IPS-20b (cell line): ENCODE results near the gene ENOX2.

ENCODE experiments used
- H3K27ac ChIP-seq: one replicate; pipeline ENCODE4 v1.5.1; 2013; ENCODE audit warnings: low read length
- H3K27me3 ChIP-seq: 2 replicates; pipeline ENCODE4 v1.6.1; 2013; ENCODE audit warnings: mild to moderate bottlenecking, low read length, inconsistent platforms; ENCODE audit not compliant: insufficient read depth
- H3K36me3 ChIP-seq: 2 replicates; pipeline ENCODE4 v1.6.1; 2013; ENCODE audit warnings: low read depth, mild to moderate bottlenecking, inconsistent platforms, low read length, moderate library complexity; ENCODE audit not compliant: insufficient read depth
- H3K4me1 ChIP-seq: 2 replicates; pipeline ENCODE4 v1.6.1; 2013; ENCODE audit warnings: mild to moderate bottlenecking, control low read depth, inconsistent platforms, low read length, moderate library complexity; ENCODE audit not compliant: insufficient read depth
- H3K4me3 ChIP-seq: 2 replicates; pipeline ENCODE4 v1.5.1; 2013; ENCODE audit warnings: mild to moderate bottlenecking, low read length, inconsistent platforms
- H3K9ac ChIP-seq: 2 replicates; pipeline ENCODE4 v1.6.1; 2013; ENCODE audit warnings: low read depth, mild to moderate bottlenecking, inconsistent platforms, low read length, moderate library complexity
- H3K9me3 ChIP-seq: 2 replicates; pipeline ENCODE4 v1.6.1; 2013; ENCODE audit warnings: mild to moderate bottlenecking, low read depth, low read length, inconsistent platforms; ENCODE audit not compliant: insufficient read depth

Gene ENOX2

GRCh38 chrX:130645955-130646583 is 256.9 kb downstream of the ENOX2 start:
- Histone ChIP-seq H3K4me3 (no peak overlapping the region), H3K36me3 (no peaks in the 10 kb centered on the region), H3K27ac (no peak overlapping the region), H3K9me3 (no peaks in the 10 kb centered on the region), H3K27me3 (no peaks in the 10 kb centered on the region), H3K9ac (no peak overlapping the region), H3K4me1 (no peaks in the 10 kb centered on the region)

DNA sequence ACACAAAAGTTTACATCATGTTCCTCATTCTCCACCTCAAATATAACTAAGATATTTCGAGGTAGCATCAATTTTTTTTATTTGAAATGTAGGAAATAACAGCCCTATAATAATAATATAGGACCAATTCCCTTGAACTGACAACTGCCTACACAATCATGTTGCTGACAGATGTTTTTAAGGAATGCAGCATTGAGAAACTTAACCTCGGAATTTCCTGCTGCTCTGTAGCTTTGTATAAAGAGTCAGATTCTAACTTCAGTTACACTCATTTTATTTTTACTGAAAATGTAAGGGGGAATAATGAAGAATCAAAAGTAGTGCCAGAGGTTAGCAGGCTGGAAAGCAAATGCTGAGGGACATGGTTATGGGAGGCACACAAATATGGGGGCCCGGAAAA is 265.4 kb downstream of the ENOX2 start:
- H3K9ac ChIP-seq, result no peak overlapping the region
- no peaks in the 10 kb centered on the region for H3K36me3 ChIP-seq
- H3K4me1 ChIP-seq, result no peaks in the 10 kb centered on the region
- H3K4me3 ChIP-seq, result no peak overlapping the region
- no peaks in the 10 kb centered on the region for H3K9me3 ChIP-seq
- no peak overlapping the region for H3K27ac ChIP-seq
- H3K27me3 ChIP-seq, result no peaks in the 10 kb centered on the region

DNA sequence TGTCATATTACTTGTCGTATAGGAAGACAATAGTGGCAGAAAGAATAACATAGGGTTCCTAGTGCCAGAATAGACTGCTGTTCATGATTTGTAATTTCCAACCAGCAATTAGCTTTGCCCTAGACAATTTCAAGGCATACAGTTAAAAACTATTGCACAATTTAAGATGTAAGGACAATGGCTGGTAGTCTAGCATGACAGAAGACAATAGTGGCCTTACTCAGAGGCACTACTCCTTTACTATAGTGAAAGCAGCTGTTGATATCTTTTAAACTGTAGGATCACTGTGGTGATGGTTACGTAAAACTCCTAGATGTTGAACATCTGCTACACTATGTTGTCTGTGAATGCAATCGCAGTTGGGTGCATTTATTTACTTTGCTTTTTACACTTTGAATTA is 266.7 kb downstream of the ENOX2 start:
- Histone ChIP-seq H3K4me3 (no peak overlapping the region), H3K9ac (no peak overlapping the region), H3K27ac (no peak overlapping the region), H3K27me3 (no peaks in the 10 kb centered on the region), H3K4me1 (0 out of 2 replicates have a peak, but pooled peaks cover 6% of the 10 kb centered on the region), H3K36me3 (no peaks in the 10 kb centered on the region), H3K9me3 (no peaks in the 10 kb centered on the region)

DNA sequence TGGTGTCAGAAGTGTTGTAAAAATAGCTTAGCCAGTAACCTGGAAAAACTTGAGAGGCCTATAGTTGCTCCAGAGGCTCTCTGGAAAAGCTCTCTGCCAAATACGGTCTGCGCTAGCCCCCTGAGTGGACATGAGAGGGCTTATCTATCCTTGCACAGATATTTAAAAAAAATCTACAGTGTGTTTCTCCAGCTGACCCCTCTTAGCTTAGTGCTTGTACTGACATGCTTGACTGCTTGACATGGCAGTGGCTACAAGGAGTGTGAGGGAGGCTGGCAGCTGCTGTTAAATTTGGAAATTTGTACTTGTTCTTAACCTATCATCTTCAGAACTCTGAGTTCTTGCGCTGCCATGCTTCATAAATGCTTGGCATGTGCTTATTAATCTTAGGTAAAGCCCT is 272.0 kb downstream of the ENOX2 start:
- Histone ChIP-seq H3K9ac (no peak overlapping the region), H3K36me3 (no peaks in the 10 kb centered on the region), H3K27ac (no peak overlapping the region), H3K9me3 (no peaks in the 10 kb centered on the region), H3K4me3 (no peak overlapping the region), H3K4me1 (peaks cover 12% of the 10 kb centered on the region), H3K27me3 (no peaks in the 10 kb centered on the region)

GRCh38 chrX:130628516-130628915 is 274.5 kb downstream of the ENOX2 start:
- Histone ChIP-seq H3K27me3 (no peaks in the 10 kb centered on the region), H3K9ac (no peak overlapping the region), H3K4me1 (peaks cover 14% of the 10 kb centered on the region), H3K4me3 (no peak overlapping the region), H3K27ac (no peak overlapping the region), H3K36me3 (no peaks in the 10 kb centered on the region), H3K9me3 (no peaks in the 10 kb centered on the region)

DNA sequence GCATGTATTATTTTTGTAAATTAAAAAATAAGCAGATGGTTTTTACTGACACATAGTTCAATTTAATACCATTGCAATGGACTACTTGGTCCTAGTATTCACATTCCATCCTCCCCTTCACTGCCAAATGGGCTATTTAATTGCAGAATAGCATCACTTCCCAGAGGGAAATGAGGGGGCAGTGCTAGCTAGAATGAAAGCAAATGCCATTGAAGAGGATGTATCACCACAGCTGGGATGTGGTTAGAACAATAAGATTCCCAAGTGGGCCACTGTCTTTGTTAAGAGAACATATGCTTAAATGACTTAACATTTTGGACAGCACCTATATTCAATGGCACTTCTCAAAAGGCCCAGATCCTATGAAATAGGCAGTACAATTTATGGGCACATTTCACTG is 276.5 kb downstream of the ENOX2 start:
- Histone ChIP-seq H3K4me1 (peaks cover 9% of the 10 kb centered on the region), H3K27me3 (no peaks in the 10 kb centered on the region), H3K9me3 (no peaks in the 10 kb centered on the region), H3K9ac (no peak overlapping the region), H3K36me3 (no peaks in the 10 kb centered on the region), H3K27ac (no peak overlapping the region), H3K4me3 (no peak overlapping the region)

GRCh38 chrX:130625386-130625785 is 277.6 kb downstream of the ENOX2 start:
- peaks cover 8% of the 10 kb centered on the region for H3K4me1 ChIP-seq
- no peak overlapping the region for H3K4me3 ChIP-seq
- no peaks in the 10 kb centered on the region for H3K36me3 ChIP-seq
- H3K9ac ChIP-seq, result no peak overlapping the region
- H3K27me3 ChIP-seq, result no peaks in the 10 kb centered on the region
- H3K9me3 ChIP-seq, result no peaks in the 10 kb centered on the region
- no peak overlapping the region for H3K27ac ChIP-seq

GRCh38 chrX:130623518-130623917 is 279.5 kb downstream of the ENOX2 start:
- peaks cover 8% of the 10 kb centered on the region for H3K4me1 ChIP-seq
- no peaks in the 10 kb centered on the region for H3K27me3 ChIP-seq
- H3K27ac ChIP-seq, result no peak overlapping the region
- H3K9me3 ChIP-seq, result no peaks in the 10 kb centered on the region
- no peaks in the 10 kb centered on the region for H3K36me3 ChIP-seq
- no peak overlapping the region for H3K4me3 ChIP-seq
- no peak overlapping the region for H3K9ac ChIP-seq

- Histone ChIP-seq H3K27ac (no peak overlapping the region), H3K9me3 (no peaks in the 10 kb centered on the region), H3K27me3 (no peaks in the 10 kb centered on the region), H3K4me3 (no peak overlapping the region), H3K4me1 (no peaks in the 10 kb centered on the region), H3K9ac (no peak overlapping the region), H3K36me3 (no peaks in the 10 kb centered on the region)
Measured at GRCh38 chrX:130615941-130616340, 287.1 kb downstream of the ENOX2 start.

DNA sequence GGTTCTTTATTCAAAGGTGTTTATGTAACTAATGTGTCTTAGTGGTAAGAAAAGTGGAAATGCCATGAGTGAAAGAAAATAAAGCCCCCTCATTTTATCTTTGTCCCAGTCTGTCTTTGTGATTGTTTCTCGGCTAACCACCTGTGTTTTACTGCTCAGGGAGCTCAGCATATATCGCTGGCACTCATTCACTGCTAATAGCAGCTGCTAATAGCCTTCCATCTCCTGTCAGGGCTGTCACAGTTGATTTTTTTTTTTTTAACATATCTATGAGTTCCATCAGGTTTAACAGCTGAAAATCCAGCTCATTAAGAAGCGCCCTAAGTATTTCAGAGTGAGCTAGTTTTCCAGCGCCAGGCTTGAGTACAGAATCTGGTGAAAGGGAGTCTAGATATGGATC is 295.6 kb downstream of the ENOX2 start:
- Histone ChIP-seq H3K9ac (no peak overlapping the region), H3K36me3 (no peaks in the 10 kb centered on the region), H3K4me3 (no peak overlapping the region), H3K27me3 (no peaks in the 10 kb centered on the region), H3K9me3 (no peaks in the 10 kb centered on the region), H3K27ac (no peak overlapping the region), H3K4me1 (no peaks in the 10 kb centered on the region)

DNA sequence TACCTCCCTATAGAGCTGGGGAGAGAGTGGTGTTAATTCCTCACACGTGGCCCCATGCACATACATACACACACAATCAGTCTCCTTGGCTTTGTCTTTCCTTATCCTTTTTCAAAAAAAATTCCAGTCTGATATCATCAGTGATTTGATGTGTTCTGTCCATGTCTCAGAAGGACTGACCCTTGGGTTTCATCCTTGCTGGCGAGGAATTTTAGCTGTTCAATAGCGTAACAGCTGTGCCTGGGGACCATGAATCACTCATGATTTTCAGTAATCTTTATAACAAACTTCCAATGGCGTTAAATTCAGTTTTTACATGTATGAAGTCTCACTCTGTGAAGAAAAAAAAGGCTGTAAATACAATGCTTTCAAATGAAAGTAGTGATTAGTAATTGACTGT is 296.6 kb downstream of the ENOX2 start:
- Histone ChIP-seq H3K36me3 (no peaks in the 10 kb centered on the region), H3K27me3 (no peaks in the 10 kb centered on the region)

DNA sequence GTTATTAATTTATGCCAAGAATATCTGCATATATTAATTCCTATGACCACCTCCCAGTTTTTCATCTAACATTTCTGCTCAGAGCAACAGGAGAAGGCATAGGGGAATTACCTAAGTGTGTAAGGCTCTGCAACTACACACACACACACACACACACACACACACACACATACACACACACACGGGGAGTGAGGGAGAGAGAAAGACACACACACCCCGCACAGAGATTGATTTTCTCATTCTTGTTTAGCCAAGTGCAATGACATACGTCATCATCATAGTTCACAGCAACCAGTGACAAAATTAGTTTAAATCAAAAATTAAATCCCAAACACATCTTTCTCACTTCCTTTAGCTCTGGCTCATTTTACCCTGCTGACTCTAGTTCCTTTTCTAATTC is 298.1 kb downstream of the ENOX2 start:
- Histone ChIP-seq H3K9ac (no peak overlapping the region), H3K9me3 (no peaks in the 10 kb centered on the region)

More for the DNA sequence above, 296.6 kb downstream of the ENOX2 start:
- Histone ChIP-seq H3K27ac (no peak overlapping the region), H3K9ac (no peak overlapping the region), H3K4me1 (no peaks in the 10 kb centered on the region), H3K9me3 (no peaks in the 10 kb centered on the region), H3K4me3 (no peak overlapping the region)

More for the DNA sequence above, 298.1 kb downstream of the ENOX2 start:
- Histone ChIP-seq H3K27ac (no peak overlapping the region), H3K27me3 (no peaks in the 10 kb centered on the region), H3K4me1 (no peaks in the 10 kb centered on the region), H3K4me3 (no peak overlapping the region), H3K36me3 (no peaks in the 10 kb centered on the region)
